H9 (cell line): ENCODE results near the gene ZFYVE28. TPM values are rescaled to one million over a fixed set of nuclear protein-coding genes. Genes with fewer than 3 reads are reported as not detected.

ENCODE experiments used
- DNase-seq: peaks from one replicate; pipeline ENCODE4 v3.0.0-alpha.2; 2017
- H2AFZ ChIP-seq: one replicate; pipeline ENCODE4 v1.6.1; 2013; ENCODE audit warnings: mild to moderate bottlenecking, low read length, control low read depth, moderate library complexity
- H2AK5ac ChIP-seq: 2 replicates; pipeline ENCODE4 v1.6.1; 2013; ENCODE audit warnings: low read length, control low read depth, mixed read lengths; ENCODE audit not compliant: insufficient read length
- H2BK120ac ChIP-seq: one replicate; pipeline ENCODE4 v1.6.1; 2013; ENCODE audit warnings: low read depth, mild to moderate bottlenecking, low read length, control low read depth, inconsistent platforms; ENCODE audit not compliant: poor library complexity, severe bottlenecking
- H2BK12ac ChIP-seq: 2 replicates; pipeline ENCODE4 v1.6.1; 2013; ENCODE audit warnings: low read length, control low read depth, mixed read lengths, low read depth; ENCODE audit not compliant: insufficient read length
- H2BK15ac ChIP-seq: 2 replicates; pipeline ENCODE4 v1.6.1; 2013; ENCODE audit warnings: low read depth, low read length, control low read depth
- H2BK20ac ChIP-seq: one replicate; pipeline ENCODE4 v1.6.1; 2013; ENCODE audit warnings: low read depth, mild to moderate bottlenecking, low read length, control low read depth, inconsistent platforms; ENCODE audit not compliant: poor library complexity, severe bottlenecking
- H2BK5ac ChIP-seq: 2 replicates; pipeline ENCODE4 v1.6.1; 2013; ENCODE audit warnings: low read length, control low read depth, mixed read lengths; ENCODE audit not compliant: insufficient read length
- H3K14ac ChIP-seq: 2 replicates; pipeline ENCODE4 v1.6.1; 2013; ENCODE audit warnings: low read length, control low read depth; ENCODE audit not compliant: insufficient read depth
- H3K18ac ChIP-seq: 2 replicates; pipeline ENCODE4 v1.6.1; 2013; ENCODE audit warnings: low read depth, mild to moderate bottlenecking, mixed read lengths, low read length, control low read depth; ENCODE audit not compliant: insufficient read length
- H3K23ac ChIP-seq: 2 replicates; pipeline ENCODE4 v1.6.1; 2013; ENCODE audit warnings: low read length, control low read depth, mixed read lengths, low read depth; ENCODE audit not compliant: insufficient read length
- H3K23me2 ChIP-seq: 2 replicates; pipeline ENCODE4 v1.6.1; 2013; ENCODE audit warnings: low read depth, mild to moderate bottlenecking, mixed read lengths, low read length, control low read depth; ENCODE audit not compliant: insufficient read length, poor library complexity, severe bottlenecking
- H3K27ac ChIP-seq: 2 replicates; pipeline ENCODE4 v1.5.1; 2013; ENCODE audit warnings: low read length, control low read depth, mixed read lengths, low read depth; ENCODE audit not compliant: insufficient read length
- H3K27me3 ChIP-seq: 2 replicates; pipeline ENCODE4 v1.6.1; 2013; ENCODE audit warnings: low read length, control low read depth, inconsistent platforms; ENCODE audit not compliant: insufficient read depth
- H3K4ac ChIP-seq: 2 replicates; pipeline ENCODE4 v1.6.1; 2013; ENCODE audit warnings: low read depth, mild to moderate bottlenecking, control low read depth, inconsistent platforms, low read length, moderate library complexity
- H3K4me1 ChIP-seq: 2 replicates; pipeline ENCODE4 v1.6.1; 2013; ENCODE audit warnings: low read length, control low read depth, inconsistent platforms; ENCODE audit not compliant: insufficient read depth
- H3K4me2 ChIP-seq: 2 replicates; pipeline ENCODE4 v1.6.1; 2013; ENCODE audit warnings: low read length, control low read depth, mixed read lengths; ENCODE audit not compliant: insufficient read length, insufficient read depth
- H3K56ac ChIP-seq: 2 replicates; pipeline ENCODE4 v1.6.1; 2013; ENCODE audit warnings: low read depth, mild to moderate bottlenecking, mixed read lengths, low read length, control low read depth; ENCODE audit not compliant: insufficient read length
- H3K79me1 ChIP-seq: 2 replicates; pipeline ENCODE4 v1.6.1; 2013; ENCODE audit warnings: low read depth, mild to moderate bottlenecking, moderate library complexity, low read length, control low read depth, inconsistent platforms; ENCODE audit not compliant: insufficient read depth, poor library complexity, severe bottlenecking
- H3K79me2 ChIP-seq: 2 replicates; pipeline ENCODE4 v1.6.1; 2013; ENCODE audit warnings: low read length, control low read depth, inconsistent platforms; ENCODE audit not compliant: insufficient read depth
- H3K9ac ChIP-seq: 2 replicates; pipeline ENCODE4 v1.6.1; 2013; ENCODE audit warnings: low read length, control low read depth, mixed read lengths; ENCODE audit not compliant: insufficient read length; ENCODE audit errors: extremely low read depth
- H3K9me3 ChIP-seq: one replicate; pipeline ENCODE4 v1.6.1; 2013; ENCODE audit warnings: low read depth, low read length, inconsistent platforms; ENCODE audit not compliant: control insufficient read depth
- H3T11ph ChIP-seq: one replicate; pipeline ENCODE4 v1.6.1; 2013; ENCODE audit warnings: mild to moderate bottlenecking, low read length, control low read depth, inconsistent platforms
- H4K20me1 ChIP-seq: one replicate; pipeline ENCODE4 v1.6.1; 2013; ENCODE audit not compliant: control insufficient read depth, insufficient read length, insufficient read depth
- H4K5ac ChIP-seq: 2 replicates; pipeline ENCODE4 v1.6.1; 2013; ENCODE audit warnings: low read depth, mild to moderate bottlenecking, mixed read lengths, low read length, control low read depth; ENCODE audit not compliant: insufficient read length
- H4K8ac ChIP-seq: replicated peaks from 2 replicates; pipeline ENCODE4 v1.6.1; 2013; ENCODE audit warnings: low read length, control low read depth, mixed read lengths, low read depth; ENCODE audit not compliant: insufficient read length
- H4K91ac ChIP-seq: 2 replicates; pipeline ENCODE4 v1.6.1; 2013; ENCODE audit warnings: low read depth, mild to moderate bottlenecking, moderate library complexity, mixed read lengths, low read length, control low read depth; ENCODE audit not compliant: insufficient read length
- H3K27ac Mint-ChIP-seq, 3 experiments: 2 replicates in 2 of 3; 3 replicates in 1 of 3; pipeline ENCODE4 v1.8.0; 2020 to 2021; ENCODE audit warnings: mixed read lengths in 3 of 3, mild to moderate bottlenecking in 1 of 3, moderate library complexity in 1 of 3
- H3K27me3 Mint-ChIP-seq: 2 replicates; pipeline ENCODE4 v1.8.0; 2021; ENCODE audit warnings: low read depth, mild to moderate bottlenecking, moderate library complexity, mixed read lengths
- H3K36me3 Mint-ChIP-seq, 3 experiments: 2 replicates in 2 of 3; 3 replicates in 1 of 3; pipeline ENCODE4 v1.8.0; 2020 to 2021; ENCODE audit warnings: low read depth in 3 of 3, mixed read lengths in 3 of 3; ENCODE audit not compliant: insufficient read depth in 1 of 3
- H3K4me1 Mint-ChIP-seq, 2 experiments: 2 replicates each; pipeline ENCODE4 v1.8.0; 2020; ENCODE audit warnings: mixed read lengths in 2 of 2
- H3K4me3 Mint-ChIP-seq, 2 experiments: 2 replicates in 1 of 2; 3 replicates in 1 of 2; pipeline ENCODE4 v1.8.0; 2020 to 2021; ENCODE audit warnings: mild to moderate bottlenecking in 2 of 2, mixed read lengths in 2 of 2, moderate library complexity in 1 of 2
- H3K9me3 Mint-ChIP-seq, 2 experiments: 2 replicates in 1 of 2; 3 replicates in 1 of 2; pipeline ENCODE4 v1.8.0; 2020; ENCODE audit warnings: mild to moderate bottlenecking in 2 of 2, mixed read lengths in 2 of 2, moderate library complexity in 1 of 2
- CTCF ChIP-seq: fragments of 200-600 bp; sonication (generic); conservative IDR thresholded peaks from 3 replicates; pipeline ENCODE4 v1.8.0; 2021; ENCODE audit warnings: antibody characterized with exemption, mild to moderate bottlenecking
- WGBS: extraction: QIAGEN DNeasy Blood & Tissue Kit; methylation state at CpG from one replicate; pipeline ENCODE4 v1.1.7; 2013; ENCODE audit warnings: missing lambda C conversion rate, low lambda C conversion rate, mixed read lengths; ENCODE audit not compliant: insufficient read length; ENCODE audit errors: extremely low coverage; 5-methylcytosine and 5-hydroxymethylcytosine counted together
- total RNA-seq: library from RNA; stranded (reverse); gene quantifications from 2 replicates; pipeline ENCODE4 v1.2.1, GENCODE V29; 2021

Gene ZFYVE28
- total RNA-seq, 1 experiment from 2014 or later, result 0.98 TPM

- no peak for TF ChIP-seq CTCF
- H3K23ac ChIP-seq, result no peak overlapping the region
- H4K20me1 ChIP-seq, result no peaks in the 10 kb centered on the region
- H3K27ac ChIP-seq, result no peak overlapping the region
- WGBS, result no CpG with 5 or more reads among the region's 19 CpGs
- H3T11ph ChIP-seq, result no peak overlapping the region
- Mint-ChIP-seq H3K36me3 (peaks cover 6 to 9% (median 9%) of the 10 kb centered on the region in 3 experiments; a peak in 5 of 7 replicates), H3K27me3 (peaks cover 2% of the 10 kb centered on the region), H3K27ac (no peak overlapping the region), H3K4me3 (no peak overlapping the region), H3K9me3 (peaks cover 8% of the 10 kb centered on the region in 2 experiments; a peak in 4 of 5 replicates), H3K4me1 (peaks cover 0 to 5% of the 10 kb centered on the region in 2 experiments; a peak in 1 of 4 replicates)
- no peak overlapping the region for H3K4ac ChIP-seq
- no peaks in the 10 kb centered on the region for H3K79me1 ChIP-seq
- H3K18ac ChIP-seq, result no peak overlapping the region
- no peak overlapping the region for H4K5ac ChIP-seq
- no peaks in the 10 kb centered on the region for H3K4me1 ChIP-seq
- DNase-seq, result no peak
- H2BK12ac ChIP-seq, result no peak overlapping the region
- H3K23me2 ChIP-seq, result no peaks in the 10 kb centered on the region
- H3K56ac ChIP-seq, result no peak overlapping the region
- H2BK5ac ChIP-seq, result no peak overlapping the region
- no peaks in the 10 kb centered on the region for H3K79me2 ChIP-seq
- H4K91ac ChIP-seq, result no peak overlapping the region
- no peak overlapping the region for H2AFZ ChIP-seq
- no peak overlapping the region for H4K8ac ChIP-seq
- no peak overlapping the region for H2BK15ac ChIP-seq
- H3K4me2 ChIP-seq, result no peak overlapping the region
- H3K9ac ChIP-seq, result no peak overlapping the region
- H2AK5ac ChIP-seq, result no peak overlapping the region
- H3K27me3 ChIP-seq, result no peaks in the 10 kb centered on the region
- H3K14ac ChIP-seq, result no peak overlapping the region
- peaks cover 6% of the 10 kb centered on the region for H3K9me3 ChIP-seq
- H2BK20ac ChIP-seq, result no peak overlapping the region
- H2BK120ac ChIP-seq, result no peak overlapping the region
Measured at GRCh38 chr4:2301806-2302205, 116.6 kb downstream of the ZFYVE28 start.
